ENCODE data around the gene DIAPH2.

The DIAPH2 gene

GRCh38 chrX:97481228-97481627 is 796.6 kb downstream of the DIAPH2 start:
- DNase-seq (ENCODE audit: low spot score), result no peak

DNA sequence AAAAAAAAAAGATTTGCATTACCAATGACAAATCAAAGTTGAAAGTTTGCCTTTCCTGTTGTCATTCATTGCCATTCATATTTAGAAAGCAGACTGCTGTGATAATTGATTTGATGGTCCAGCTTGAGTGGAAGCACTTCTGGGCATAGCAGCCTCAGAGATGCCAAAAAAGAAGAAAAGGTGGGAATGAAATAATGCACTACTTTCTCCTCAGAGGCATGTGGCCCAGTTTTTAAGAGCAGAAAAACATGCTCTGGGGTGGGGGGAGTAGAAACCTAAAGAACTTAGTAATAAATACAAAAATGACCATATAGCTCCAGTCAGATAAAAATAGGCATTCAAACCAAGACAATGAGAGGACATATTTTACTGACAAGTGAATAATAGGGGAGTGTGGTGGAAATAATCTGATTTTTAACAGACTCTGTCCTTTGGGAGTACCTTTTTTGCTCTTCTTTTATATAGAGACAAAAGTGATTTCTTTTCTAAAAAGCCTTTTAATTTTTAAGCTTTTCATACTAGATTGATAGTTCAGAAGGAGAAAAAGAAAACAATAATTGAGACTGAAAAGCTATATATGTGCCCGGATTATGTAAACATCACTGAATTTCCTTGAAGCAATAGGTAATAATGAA is 798.1 kb downstream of the DIAPH2 start:
- no peak for DNase-seq (ENCODE audit: low spot score)

GRCh38 chrX:97490656-97491055 is 806.0 kb downstream of the DIAPH2 start:
- DNase-seq (ENCODE audit: low spot score), result no peak

- no peak for DNase-seq (ENCODE audit: low spot score)
Measured at GRCh38 chrX:97494756-97495372, 810.2 kb downstream of the DIAPH2 start.

- DNase-seq (ENCODE audit: low spot score), result no peak
Measured at GRCh38 chrX:97498093-97498492, 813.5 kb downstream of the DIAPH2 start.

- no peak for DNase-seq (ENCODE audit: low spot score)
Measured at GRCh38 chrX:97504431-97504830, 819.8 kb downstream of the DIAPH2 start.

DNA sequence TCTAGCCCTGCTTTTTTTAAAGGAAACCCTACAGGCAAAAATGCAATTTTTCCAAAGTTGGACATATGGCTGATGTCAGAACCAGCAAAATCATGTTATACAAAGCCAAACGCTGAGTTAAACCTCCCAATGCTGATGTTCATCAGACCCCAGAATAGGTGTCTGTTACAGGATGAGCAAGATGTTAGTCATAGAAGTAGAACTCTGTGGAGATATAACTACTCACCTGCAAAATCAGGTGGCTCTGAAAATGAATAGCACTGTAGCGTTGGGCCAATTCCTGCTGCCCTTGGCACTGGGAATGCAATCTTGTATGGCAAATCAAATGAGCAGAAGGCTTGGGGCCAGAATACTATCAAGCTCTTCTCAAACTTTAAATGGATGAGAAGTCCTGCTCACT is 833.1 kb downstream of the DIAPH2 start:
- no peak for DNase-seq (ENCODE audit: low spot score)

DNA sequence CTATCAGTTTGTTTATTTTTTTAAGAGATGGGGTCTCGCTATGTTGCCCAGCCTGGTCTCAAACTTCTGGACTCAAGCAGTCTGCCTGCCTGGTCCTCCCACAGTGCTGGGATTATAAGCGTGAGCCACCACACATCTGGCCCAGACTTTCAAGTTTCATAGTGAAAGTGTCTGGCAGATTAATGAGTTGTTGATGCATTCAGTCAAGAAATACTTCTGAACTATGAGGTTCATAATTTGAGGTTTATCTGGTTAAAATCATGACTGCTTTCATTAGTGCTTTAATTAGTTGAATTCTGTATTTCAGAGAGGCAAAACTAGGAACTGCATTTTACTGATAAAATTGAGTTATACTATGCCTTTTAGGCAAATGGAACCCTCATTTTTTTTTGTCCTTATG is 837.7 kb downstream of the DIAPH2 start:
- DNase-seq (ENCODE audit: low spot score), result no peak

GRCh38 chrX:97524340-97524739 is 839.7 kb downstream of the DIAPH2 start:
- DNase-seq (ENCODE audit: low spot score), result no peak

- DNase-seq (ENCODE audit: low spot score), result peak; percentile 11
Measured at GRCh38 chrX:97524997-97525396, 840.4 kb downstream of the DIAPH2 start.

- DNase-seq (ENCODE audit: low spot score), result no peak
Measured at GRCh38 chrX:97525981-97526380, 841.3 kb downstream of the DIAPH2 start.

DNA sequence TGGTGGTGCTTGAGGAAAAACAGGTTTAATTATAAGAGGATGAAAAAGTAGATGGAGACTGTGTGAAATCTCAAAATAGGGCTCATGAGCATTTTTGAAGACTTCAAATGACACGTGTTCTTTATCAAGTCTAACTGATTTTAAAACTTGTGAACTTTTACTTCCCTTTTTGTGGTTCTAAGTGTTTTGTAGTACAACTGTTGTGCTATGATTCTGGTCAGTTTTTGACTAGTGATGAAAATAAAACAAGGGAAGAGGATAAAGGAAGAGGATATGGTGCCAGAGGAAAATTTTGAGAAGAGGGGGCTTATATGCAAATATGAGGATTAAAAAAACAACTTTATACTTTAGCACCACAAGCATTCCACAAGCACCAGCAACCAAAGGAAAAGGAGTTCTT is 843.1 kb downstream of the DIAPH2 start:
- no peak for DNase-seq (ENCODE audit: low spot score)

DNA sequence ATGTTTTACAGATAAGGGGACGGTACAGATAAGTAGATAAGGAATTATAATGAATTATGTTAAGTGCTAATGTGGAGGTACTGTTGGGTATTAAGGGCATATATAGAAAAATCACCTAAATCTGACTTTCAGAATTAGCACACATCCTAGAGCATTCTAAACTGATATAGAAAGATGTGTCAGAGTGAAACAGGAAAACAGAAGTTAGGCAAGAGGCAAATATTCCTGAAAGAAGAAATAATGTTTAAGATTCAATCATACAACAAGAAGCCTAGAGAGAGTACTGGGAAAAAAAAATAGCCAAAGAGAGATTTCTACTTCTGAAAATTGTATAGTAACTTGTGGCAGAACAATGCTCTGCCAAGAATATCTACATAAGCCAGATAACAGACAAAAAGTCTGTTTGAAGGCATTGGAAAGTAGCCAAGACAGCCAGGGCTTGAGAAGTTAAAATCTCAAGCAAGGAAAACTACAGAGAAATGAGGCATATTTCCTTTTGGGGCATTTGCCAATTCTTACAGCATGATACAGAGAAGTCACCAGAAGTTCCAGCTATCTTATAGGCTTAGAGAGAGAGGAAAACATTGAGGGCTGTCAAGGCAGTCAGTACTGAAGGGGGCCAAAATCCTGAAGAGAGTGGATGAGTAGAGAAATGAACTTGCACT is 845.0 kb downstream of the DIAPH2 start:
- DNase-seq (ENCODE audit: low spot score), result no peak

- DNase-seq (ENCODE audit: low spot score), result no peak
Measured at GRCh38 chrX:97531825-97532224, 847.2 kb downstream of the DIAPH2 start.

DNA sequence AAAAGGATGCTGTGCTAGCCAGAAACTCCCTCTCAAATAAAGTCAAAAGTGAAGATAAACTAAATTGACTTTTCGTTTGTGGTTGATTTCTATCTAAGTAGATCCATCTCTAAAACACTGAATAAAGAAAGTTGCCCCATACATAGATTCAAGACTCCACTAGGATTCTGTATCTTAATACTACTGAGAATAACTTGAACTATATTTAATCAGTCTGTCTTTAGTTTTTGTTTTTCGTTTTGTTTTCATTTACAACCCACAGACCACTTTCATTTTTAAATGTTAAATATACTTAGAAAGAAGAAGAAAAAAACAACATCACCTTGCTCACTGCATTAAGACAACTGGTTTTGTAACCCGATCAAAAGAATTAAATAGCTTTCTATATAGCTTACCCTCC is 854.1 kb downstream of the DIAPH2 start:
- DNase-seq (ENCODE audit: low spot score), result no peak

DNA sequence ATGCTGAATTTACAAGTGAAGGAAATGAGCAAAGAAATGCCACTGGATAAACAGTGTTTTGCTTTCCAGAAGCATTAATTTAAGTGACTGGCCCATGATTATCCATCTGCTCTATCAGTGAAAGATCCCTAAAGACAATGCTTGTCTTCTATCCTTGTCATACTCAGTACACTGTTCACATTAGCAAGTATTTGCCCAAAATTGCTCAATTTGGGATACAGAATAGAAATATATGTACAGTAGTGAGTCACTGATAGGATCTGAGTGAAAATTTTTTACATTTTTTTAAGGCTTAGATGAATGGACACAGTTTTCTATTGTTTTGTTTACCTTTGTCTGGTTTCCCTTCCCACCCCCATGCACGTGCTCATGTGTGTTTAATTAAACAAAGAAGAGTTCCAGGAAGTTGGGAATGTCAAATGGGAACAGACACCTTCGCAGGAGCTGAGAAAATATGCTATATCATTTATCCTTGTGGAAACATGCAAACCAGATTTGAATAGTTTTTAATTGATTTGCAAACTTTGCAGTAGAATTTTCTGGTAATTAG is 855.4 kb downstream of the DIAPH2 start:
- no peak for DNase-seq (ENCODE audit: low spot score)

DNA sequence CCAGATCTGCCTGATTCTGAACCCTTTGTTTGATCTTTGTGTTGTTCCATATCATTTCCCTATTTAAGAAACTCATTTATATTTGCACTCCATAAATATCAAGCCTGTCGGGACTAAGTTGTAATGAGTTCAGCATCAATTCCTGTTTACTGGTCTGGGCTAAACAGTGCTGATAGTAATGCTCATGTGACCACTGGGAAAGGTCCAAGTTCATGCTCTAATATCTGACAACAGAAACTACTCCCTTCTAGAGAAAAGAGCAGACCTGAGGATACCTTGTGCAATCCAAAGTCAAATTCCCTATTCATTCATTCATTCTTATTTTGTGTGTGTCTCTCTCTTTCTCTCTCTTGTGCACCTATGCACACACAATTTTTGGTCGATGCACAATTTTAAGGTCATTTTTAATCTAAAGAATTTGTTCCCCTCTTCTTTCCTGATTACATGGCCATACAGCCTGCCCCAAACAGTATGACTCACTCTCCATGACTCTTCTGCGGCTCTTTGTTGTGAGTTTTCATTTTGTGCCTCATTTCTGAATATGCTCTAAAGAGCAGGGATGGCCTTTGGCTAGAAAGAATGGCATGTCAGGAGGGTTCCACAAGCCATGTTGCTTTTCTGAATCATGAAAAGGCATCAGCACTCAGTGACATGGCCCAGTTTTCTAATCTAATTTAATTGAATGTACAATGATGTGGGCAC is 863.4 kb downstream of the DIAPH2 start:
- DNase-seq (ENCODE audit: low spot score), result no peak

DNA sequence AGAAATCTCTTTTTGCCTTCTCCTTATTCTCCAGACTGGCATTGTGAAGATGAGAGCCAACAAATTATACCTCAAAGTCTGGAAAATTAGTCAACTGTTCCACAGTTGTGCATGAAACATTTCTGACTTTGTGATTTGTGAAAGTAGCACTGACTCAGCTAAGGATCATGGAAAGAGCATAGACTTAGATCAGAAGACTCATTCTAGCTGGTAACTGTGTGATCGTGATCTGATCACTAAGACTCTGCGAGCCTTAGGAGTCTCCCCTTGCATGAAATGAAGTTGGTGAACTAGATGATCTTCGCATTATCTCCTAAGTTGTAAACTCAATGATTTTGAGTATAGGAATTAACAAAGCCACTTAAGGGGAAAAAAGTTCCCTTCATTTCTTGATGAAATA is 867.2 kb downstream of the DIAPH2 start:
- no peak for DNase-seq (ENCODE audit: low spot score)

- no peak for DNase-seq (ENCODE audit: low spot score)
Measured at GRCh38 chrX:97553833-97554232, 869.2 kb downstream of the DIAPH2 start.

- no peak for DNase-seq (ENCODE audit: low spot score)
Measured at GRCh38 chrX:97556359-97556758, 871.7 kb downstream of the DIAPH2 start.

GRCh38 chrX:97563531-97564133 is 879.0 kb downstream of the DIAPH2 start:
- DNase-seq (ENCODE audit: low spot score), result peak; percentile 59

DNA sequence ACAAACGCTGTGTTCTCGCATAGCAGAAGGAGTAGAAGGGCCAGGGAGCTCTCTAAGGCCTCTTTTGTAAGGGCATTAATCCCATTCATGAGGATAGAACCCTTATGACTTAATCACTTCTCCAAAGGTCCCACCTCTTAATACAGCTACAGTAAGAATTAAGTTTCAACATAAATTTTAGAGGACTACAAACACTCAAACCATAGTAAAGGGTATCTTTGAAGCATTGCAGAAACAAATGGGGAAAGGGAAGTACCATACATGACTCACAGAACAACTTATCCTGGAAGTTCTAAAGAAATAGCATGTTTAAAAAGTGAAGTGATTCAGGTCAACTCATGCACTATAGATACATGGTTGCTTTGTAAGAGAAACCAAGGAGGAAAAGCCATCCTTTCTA is 879.9 kb downstream of the DIAPH2 start:
- no peak for DNase-seq (ENCODE audit: low spot score)

All from AG20443 (cell line).